Loucy (cell line): ENCODE measurements around the gene PRADC1.

Experiments
- CTCF ChIP-seq: fragments of 200-600 bp; sonication (generic); conservative IDR thresholded peaks from 2 replicates; pipeline ENCODE4 v1.5.1; 2014; ENCODE audit warnings: mild to moderate bottlenecking, antibody characterized with exemption, low read length
- EZH2phosphoT487 ChIP-seq: fragments of 200-600 bp; IDR thresholded peaks from 2 replicates; pipeline ENCODE4 v1.6.1; 2018; ENCODE audit warnings: antibody characterized with exemption, mild to moderate bottlenecking, moderate library complexity, borderline replicate concordance

DNA sequence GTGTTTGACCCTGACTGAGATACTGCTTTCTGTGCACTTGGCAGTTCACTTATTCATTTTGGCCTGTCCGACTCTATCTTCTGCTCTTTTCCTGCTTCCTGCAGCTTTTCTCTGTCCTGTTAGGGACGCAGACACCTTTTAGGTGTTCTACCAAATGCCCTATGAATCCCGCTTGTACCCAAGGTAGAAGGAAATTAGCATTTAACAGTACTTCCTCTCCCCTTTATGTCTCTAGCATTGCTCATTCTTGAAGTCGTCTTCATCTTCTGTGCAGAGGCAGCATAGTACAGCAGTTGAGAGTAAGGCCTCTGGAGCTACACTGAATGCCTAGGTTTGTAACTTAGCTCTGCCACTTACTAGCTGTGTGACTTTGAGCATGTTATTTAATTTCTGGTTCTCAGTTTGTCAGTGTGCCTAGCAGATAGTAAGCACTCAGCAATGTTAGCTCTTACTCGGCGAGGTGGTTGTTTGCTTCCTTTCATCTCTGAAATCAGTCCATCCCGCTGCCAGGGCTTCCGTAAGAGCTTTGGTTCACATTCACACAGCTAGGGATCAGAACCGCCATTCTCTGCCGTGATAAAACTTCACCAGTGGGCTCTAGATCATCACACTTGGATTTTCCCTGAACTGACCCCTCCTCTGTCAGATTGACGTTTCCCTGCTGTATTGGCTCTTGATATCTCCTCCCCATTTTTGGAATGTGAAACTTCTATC lies 2.4 kb upstream of the PRADC1 start:
- TF ChIP-seq CTCF (no peak), EZH2phosphoT487 (no peak)
